Breast epithelium (tissue), 4 donors: ENCODE measurements around the gene NEK6. TPM values are rescaled to one million over a fixed set of nuclear protein-coding genes. Genes with fewer than 3 reads are reported as not detected.

Source experiments
- DNase-seq, 2 donors: peaks; one replicate each; pipeline ENCODE4 v3.0.0-alpha.2; 2019; ENCODE audit warnings: low spot score in 2 of 2
- H3K27ac ChIP-seq, 2 donors: fragments of 200-600 bp; sonication (generic) in 1 of 2; one replicate each; pipeline ENCODE4 v1.5.1; 2016 to 2019; ENCODE audit warnings: mild to moderate bottlenecking in 1 of 2
- H3K27me3 ChIP-seq, 2 donors: fragments of 200-600 bp; sonication (generic) in 1 of 2; one replicate each; pipeline versions ENCODE4 v1.5.1 to v1.6.0; 2017 to 2019; ENCODE audit warnings: control low read depth in 1 of 2, mild to moderate bottlenecking in 1 of 2
- H3K36me3 ChIP-seq: fragments of 200-600 bp; one replicate; pipeline ENCODE4 v1.5.1; 2019
- H3K4me1 ChIP-seq, 2 donors: fragments of 200-600 bp; sonication (generic); one replicate each; pipeline ENCODE4 v1.5.1; 2016 to 2019; ENCODE audit warnings: control low read depth in 1 of 2
- H3K4me3 ChIP-seq, 3 donors: fragments of 200-600 bp; sonication (generic); 1 replicate in 2 of 3; 2 replicates in 1 of 3; pipeline ENCODE4 v1.5.1; 2016 to 2019; ENCODE audit warnings: mild to moderate bottlenecking in 3 of 3, moderate library complexity in 2 of 3
- H3K9me3 ChIP-seq, 2 donors: fragments of 200-600 bp; sonication (generic) in 1 of 2; one replicate each; pipeline ENCODE4 v1.5.1; 2016 to 2019; ENCODE audit warnings: control low read depth in 1 of 2
- CTCF ChIP-seq, 3 donors: fragments of 450-650 bp; IDR thresholded peaks; one replicate each; pipeline ENCODE4 v1.5.1; 2016 to 2017; ENCODE audit warnings: antibody characterized with exemption in 3 of 3, mild to moderate bottlenecking in 3 of 3, moderate library complexity in 3 of 3
- POLR2A ChIP-seq: fragments of 450-650 bp; IDR thresholded peaks from one replicate; pipeline ENCODE4 v1.6.1; 2016; ENCODE audit warnings: antibody characterized with exemption, mild to moderate bottlenecking, moderate library complexity
- POLR2AphosphoS5 ChIP-seq, 3 donors: sonication (generic); formaldehyde crosslinking; IDR thresholded peaks; one replicate each; pipeline ENCODE4 v1.6.1; 2017; ENCODE audit warnings: antibody characterized with exemption in 3 of 3
- intact Hi-C: fragments of 100-400 bp; cut with DNase I; formaldehyde crosslinking; loops from one replicate; pipeline ENCODE4 v1.15.1; 2023; ENCODE audit warnings: low total_unique reads
- total RNA-seq, 3 donors: library from RNA; depleted of rRNA; stranded (reverse); fragments of >200 nt; gene quantifications; one replicate each; pipeline ENCODE4 v1.1.0, GENCODE V29; 2016

Gene NEK6
- total RNA-seq, 3 donors from 2014 or later: 17.8 to 31.5 (median 22.2) TPM

GRCh38 chr9:124357721-124358361, 100.1 kb downstream of the NEK6 start:
- Histone ChIP-seq H3K9me3 (no peaks in the 10 kb centered on the region), H3K27me3 (no peaks in the 10 kb centered on the region), H3K4me1 (no peaks in the 10 kb centered on the region), H3K36me3 (no peaks in the 10 kb centered on the region), H3K27ac (no peak overlapping the region), H3K4me3 (no peak overlapping the region)
- no peak for TF ChIP-seq CTCF (IDR thresholded peaks at IDR 0.05)
- no peak for TF ChIP-seq POLR2AphosphoS5 (IDR thresholded peaks at IDR 0.05)
- TF ChIP-seq POLR2A: no peak
- no peak for DNase-seq
- intact Hi-C loops: no loop called here

GRCh38 chr9:124358631-124359030, 100.9 kb downstream of the NEK6 start:
- H3K36me3 ChIP-seq: no peaks in the 10 kb centered on the region
- no peak overlapping the region for H3K27ac ChIP-seq
- no peak for DNase-seq
- H3K4me3 ChIP-seq: no peak overlapping the region
- no peaks in the 10 kb centered on the region for H3K4me1 ChIP-seq
- no peak for TF ChIP-seq POLR2A
- TF ChIP-seq POLR2AphosphoS5 (IDR thresholded peaks at IDR 0.05): no peak
- no peak for TF ChIP-seq CTCF (IDR thresholded peaks at IDR 0.05)
- intact Hi-C loops: no loop called here
- H3K9me3 ChIP-seq: no peaks in the 10 kb centered on the region
- H3K27me3 ChIP-seq: no peaks in the 10 kb centered on the region

- Histone ChIP-seq H3K27ac (no peak overlapping the region), H3K36me3 (no peaks in the 10 kb centered on the region), H3K9me3 (no peaks in the 10 kb centered on the region), H3K27me3 (no peaks in the 10 kb centered on the region), H3K4me3 (no peak overlapping the region), H3K4me1 (no peaks in the 10 kb centered on the region)
- DNase-seq: no peak
- intact Hi-C loops: no loop called here
- TF ChIP-seq POLR2AphosphoS5 (IDR thresholded peaks at IDR 0.05) (no peak), POLR2A (no peak), CTCF (IDR thresholded peaks at IDR 0.05) (no peak)
Observed at GRCh38 chr9:124359426-124359825, 101.7 kb downstream of the NEK6 start.

- Histone ChIP-seq H3K9me3 (no peaks in the 10 kb centered on the region), H3K4me1 (no peaks in the 10 kb centered on the region), H3K36me3 (no peaks in the 10 kb centered on the region), H3K27ac (no peak overlapping the region), H3K27me3 (no peaks in the 10 kb centered on the region), H3K4me3 (no peak overlapping the region)
- intact Hi-C loops: no loop called here
- no peak for DNase-seq
- no peak for TF ChIP-seq POLR2A
- no peak for TF ChIP-seq CTCF (IDR thresholded peaks at IDR 0.05)
- TF ChIP-seq POLR2AphosphoS5 (IDR thresholded peaks at IDR 0.05): no peak
Observed at GRCh38 chr9:124359855-124360678, 102.3 kb downstream of the NEK6 start.

GRCh38 chr9:124361128-124361527, 103.4 kb downstream of the NEK6 start:
- Histone ChIP-seq H3K9me3 (no peaks in the 10 kb centered on the region), H3K27me3 (no peaks in the 10 kb centered on the region), H3K4me1 (no peaks in the 10 kb centered on the region), H3K4me3 (no peak overlapping the region), H3K36me3 (no peaks in the 10 kb centered on the region), H3K27ac (no peak overlapping the region)
- TF ChIP-seq POLR2A (no peak), CTCF (IDR thresholded peaks at IDR 0.05) (no peak), POLR2AphosphoS5 (IDR thresholded peaks at IDR 0.05) (no peak)
- intact Hi-C loops: no loop called here
- DNase-seq: no peak
